GM19099 (cell line): Measurements from ENCODE around the gene SPHKAP.

ENCODE experiments used
- POLR2A ChIP-seq: IDR thresholded peaks from 3 replicates; pipeline ENCODE4 v1.6.1; 2011; ENCODE audit warnings: low read depth; ENCODE audit not compliant: insufficient read length; ENCODE audit errors: extremely low read depth

Gene SPHKAP

DNA sequence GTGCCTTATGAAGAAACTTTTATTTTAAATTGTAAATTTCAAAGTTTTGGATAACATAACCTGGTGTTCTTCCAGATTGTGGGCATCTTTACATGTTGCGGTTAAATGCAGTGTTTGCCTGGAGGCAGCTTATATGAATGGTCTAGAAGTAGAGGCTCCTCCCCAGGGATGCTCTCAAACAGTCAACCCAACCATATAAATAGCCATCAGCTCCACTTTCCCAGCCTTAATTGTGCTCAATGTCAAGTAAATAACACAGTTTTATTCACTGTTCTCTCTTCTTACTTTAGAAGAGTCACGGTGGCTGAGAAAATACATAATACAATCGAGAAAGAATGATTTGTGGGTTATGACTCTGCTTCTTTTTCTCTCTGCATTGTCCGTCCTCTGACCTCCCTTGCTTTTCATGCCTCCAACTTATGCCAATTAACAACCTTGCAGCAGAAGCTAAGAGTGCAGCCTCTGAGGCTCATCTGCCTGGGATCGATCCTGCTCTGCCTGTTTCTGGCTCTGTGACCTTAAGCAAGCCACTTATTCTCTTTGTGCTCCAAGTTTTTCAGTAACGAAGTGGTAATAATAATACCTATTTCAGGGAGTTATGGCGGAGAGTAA lies 209.8 kb downstream of the SPHKAP start:
- TF ChIP-seq POLR2A = no peak

DNA sequence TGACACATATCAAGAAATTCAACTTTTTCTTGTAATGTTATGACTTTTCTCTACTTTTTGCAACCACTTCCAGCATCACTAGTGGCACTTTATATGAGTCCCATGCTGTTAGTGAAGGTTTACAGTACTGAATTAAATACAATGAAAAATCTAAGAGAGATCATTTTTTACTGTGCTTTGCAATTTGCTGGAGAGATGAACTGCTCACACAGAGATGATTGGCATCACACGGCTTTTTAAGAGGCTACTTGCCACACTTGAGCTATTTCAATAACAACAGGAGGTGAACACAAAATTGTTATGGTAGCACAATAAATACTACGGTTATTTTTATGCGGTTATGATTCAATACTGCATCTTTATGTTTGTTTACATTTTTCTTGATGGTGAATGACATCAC lies 221.2 kb downstream of the SPHKAP start:
- no peak for TF ChIP-seq POLR2A

DNA sequence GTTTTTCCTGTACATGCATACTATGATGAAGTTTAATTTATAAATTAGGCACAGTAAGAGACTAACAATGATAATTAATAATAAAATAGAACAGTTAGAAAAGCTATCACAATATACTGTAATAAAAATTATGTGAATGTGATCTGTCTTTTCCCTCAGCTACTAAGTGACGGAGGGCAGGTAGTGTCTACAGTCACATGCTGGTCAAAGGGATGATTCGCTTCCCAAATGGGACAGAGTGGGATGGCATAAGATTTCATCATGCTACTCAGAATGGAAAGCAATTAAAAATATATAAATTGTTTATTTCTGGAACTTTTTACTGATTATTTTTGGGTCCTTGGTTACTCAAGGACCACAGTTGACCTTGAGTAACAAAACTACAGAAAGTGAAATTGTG lies 238.5 kb downstream of the SPHKAP start:
- TF ChIP-seq POLR2A = no peak

- TF ChIP-seq POLR2A = no peak
Measured at GRCh38 chr2:227942021-227942420, 239.5 kb downstream of the SPHKAP start.

- TF ChIP-seq POLR2A = no peak
Measured at GRCh38 chr2:227939271-227940027, 242.0 kb downstream of the SPHKAP start.

- TF ChIP-seq POLR2A = no peak
Measured at GRCh38 chr2:227933884-227934283, 247.6 kb downstream of the SPHKAP start.

- no peak for TF ChIP-seq POLR2A
Measured at GRCh38 chr2:227932403-227932802, 249.1 kb downstream of the SPHKAP start.

DNA sequence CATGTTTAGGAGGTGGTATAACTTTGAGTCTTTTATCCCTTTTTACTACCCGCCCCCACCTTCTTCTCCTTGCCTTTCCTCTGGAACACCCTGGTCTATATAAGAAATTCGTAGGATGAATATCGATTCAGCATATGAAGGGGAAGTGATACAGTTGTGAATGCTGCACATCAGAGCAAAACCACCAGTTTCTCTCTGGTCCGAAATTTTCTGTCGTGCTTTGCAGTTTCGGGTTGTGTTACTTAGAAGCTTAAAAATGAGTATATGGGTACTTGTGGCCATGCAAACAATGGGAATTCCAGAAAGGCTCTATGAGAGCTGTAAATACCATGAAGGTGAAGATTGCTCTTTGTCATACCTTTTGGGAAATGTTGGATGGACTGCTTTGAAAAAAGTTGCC lies 249.5 kb downstream of the SPHKAP start:
- no peak for TF ChIP-seq POLR2A
